H9 (cell line): ENCODE results near the gene EEF1A2. TPM values are rescaled to one million over a fixed set of nuclear protein-coding genes. Genes with fewer than 3 reads are reported as not detected.

Source experiments
- DNase-seq: peaks from one replicate; pipeline ENCODE4 v3.0.0-alpha.2; 2017
- H2AFZ ChIP-seq: one replicate; pipeline ENCODE4 v1.6.1; 2013; ENCODE audit warnings: mild to moderate bottlenecking, low read length, control low read depth, moderate library complexity
- H2AK5ac ChIP-seq: 2 replicates; pipeline ENCODE4 v1.6.1; 2013; ENCODE audit warnings: low read length, control low read depth, mixed read lengths; ENCODE audit not compliant: insufficient read length
- H2BK120ac ChIP-seq: one replicate; pipeline ENCODE4 v1.6.1; 2013; ENCODE audit warnings: low read depth, mild to moderate bottlenecking, low read length, control low read depth, inconsistent platforms; ENCODE audit not compliant: poor library complexity, severe bottlenecking
- H2BK12ac ChIP-seq: 2 replicates; pipeline ENCODE4 v1.6.1; 2013; ENCODE audit warnings: low read length, control low read depth, mixed read lengths, low read depth; ENCODE audit not compliant: insufficient read length
- H2BK15ac ChIP-seq: 2 replicates; pipeline ENCODE4 v1.6.1; 2013; ENCODE audit warnings: low read depth, low read length, control low read depth
- H2BK20ac ChIP-seq: one replicate; pipeline ENCODE4 v1.6.1; 2013; ENCODE audit warnings: low read depth, mild to moderate bottlenecking, low read length, control low read depth, inconsistent platforms; ENCODE audit not compliant: poor library complexity, severe bottlenecking
- H2BK5ac ChIP-seq: 2 replicates; pipeline ENCODE4 v1.6.1; 2013; ENCODE audit warnings: low read length, control low read depth, mixed read lengths; ENCODE audit not compliant: insufficient read length
- H3K14ac ChIP-seq: 2 replicates; pipeline ENCODE4 v1.6.1; 2013; ENCODE audit warnings: low read length, control low read depth; ENCODE audit not compliant: insufficient read depth
- H3K18ac ChIP-seq: 2 replicates; pipeline ENCODE4 v1.6.1; 2013; ENCODE audit warnings: low read depth, mild to moderate bottlenecking, mixed read lengths, low read length, control low read depth; ENCODE audit not compliant: insufficient read length
- H3K23ac ChIP-seq: 2 replicates; pipeline ENCODE4 v1.6.1; 2013; ENCODE audit warnings: low read length, control low read depth, mixed read lengths, low read depth; ENCODE audit not compliant: insufficient read length
- H3K23me2 ChIP-seq: 2 replicates; pipeline ENCODE4 v1.6.1; 2013; ENCODE audit warnings: low read depth, mild to moderate bottlenecking, mixed read lengths, low read length, control low read depth; ENCODE audit not compliant: insufficient read length, poor library complexity, severe bottlenecking
- H3K27ac ChIP-seq: 2 replicates; pipeline ENCODE4 v1.5.1; 2013; ENCODE audit warnings: low read length, control low read depth, mixed read lengths, low read depth; ENCODE audit not compliant: insufficient read length
- H3K27me3 ChIP-seq: 2 replicates; pipeline ENCODE4 v1.6.1; 2013; ENCODE audit warnings: low read length, control low read depth, inconsistent platforms; ENCODE audit not compliant: insufficient read depth
- H3K4ac ChIP-seq: 2 replicates; pipeline ENCODE4 v1.6.1; 2013; ENCODE audit warnings: low read depth, mild to moderate bottlenecking, control low read depth, inconsistent platforms, low read length, moderate library complexity
- H3K4me1 ChIP-seq: 2 replicates; pipeline ENCODE4 v1.6.1; 2013; ENCODE audit warnings: low read length, control low read depth, inconsistent platforms; ENCODE audit not compliant: insufficient read depth
- H3K4me2 ChIP-seq: 2 replicates; pipeline ENCODE4 v1.6.1; 2013; ENCODE audit warnings: low read length, control low read depth, mixed read lengths; ENCODE audit not compliant: insufficient read length, insufficient read depth
- H3K56ac ChIP-seq: 2 replicates; pipeline ENCODE4 v1.6.1; 2013; ENCODE audit warnings: low read depth, mild to moderate bottlenecking, mixed read lengths, low read length, control low read depth; ENCODE audit not compliant: insufficient read length
- H3K79me1 ChIP-seq: 2 replicates; pipeline ENCODE4 v1.6.1; 2013; ENCODE audit warnings: low read depth, mild to moderate bottlenecking, moderate library complexity, low read length, control low read depth, inconsistent platforms; ENCODE audit not compliant: insufficient read depth, poor library complexity, severe bottlenecking
- H3K79me2 ChIP-seq: 2 replicates; pipeline ENCODE4 v1.6.1; 2013; ENCODE audit warnings: low read length, control low read depth, inconsistent platforms; ENCODE audit not compliant: insufficient read depth
- H3K9ac ChIP-seq: 2 replicates; pipeline ENCODE4 v1.6.1; 2013; ENCODE audit warnings: low read length, control low read depth, mixed read lengths; ENCODE audit not compliant: insufficient read length; ENCODE audit errors: extremely low read depth
- H3K9me3 ChIP-seq: one replicate; pipeline ENCODE4 v1.6.1; 2013; ENCODE audit warnings: low read depth, low read length, inconsistent platforms; ENCODE audit not compliant: control insufficient read depth
- H3T11ph ChIP-seq: one replicate; pipeline ENCODE4 v1.6.1; 2013; ENCODE audit warnings: mild to moderate bottlenecking, low read length, control low read depth, inconsistent platforms
- H4K20me1 ChIP-seq: one replicate; pipeline ENCODE4 v1.6.1; 2013; ENCODE audit not compliant: control insufficient read depth, insufficient read length, insufficient read depth
- H4K5ac ChIP-seq: 2 replicates; pipeline ENCODE4 v1.6.1; 2013; ENCODE audit warnings: low read depth, mild to moderate bottlenecking, mixed read lengths, low read length, control low read depth; ENCODE audit not compliant: insufficient read length
- H4K8ac ChIP-seq: replicated peaks from 2 replicates; pipeline ENCODE4 v1.6.1; 2013; ENCODE audit warnings: low read length, control low read depth, mixed read lengths, low read depth; ENCODE audit not compliant: insufficient read length
- H4K91ac ChIP-seq: 2 replicates; pipeline ENCODE4 v1.6.1; 2013; ENCODE audit warnings: low read depth, mild to moderate bottlenecking, moderate library complexity, mixed read lengths, low read length, control low read depth; ENCODE audit not compliant: insufficient read length
- H3K27ac Mint-ChIP-seq, 3 experiments: 2 replicates in 2 of 3; 3 replicates in 1 of 3; pipeline ENCODE4 v1.8.0; 2020 to 2021; ENCODE audit warnings: mixed read lengths in 3 of 3, mild to moderate bottlenecking in 1 of 3, moderate library complexity in 1 of 3
- H3K27me3 Mint-ChIP-seq: 2 replicates; pipeline ENCODE4 v1.8.0; 2021; ENCODE audit warnings: low read depth, mild to moderate bottlenecking, moderate library complexity, mixed read lengths
- H3K36me3 Mint-ChIP-seq, 3 experiments: 2 replicates in 2 of 3; 3 replicates in 1 of 3; pipeline ENCODE4 v1.8.0; 2020 to 2021; ENCODE audit warnings: low read depth in 3 of 3, mixed read lengths in 3 of 3; ENCODE audit not compliant: insufficient read depth in 1 of 3
- H3K4me1 Mint-ChIP-seq, 2 experiments: 2 replicates each; pipeline ENCODE4 v1.8.0; 2020; ENCODE audit warnings: mixed read lengths in 2 of 2
- H3K4me3 Mint-ChIP-seq, 2 experiments: 2 replicates in 1 of 2; 3 replicates in 1 of 2; pipeline ENCODE4 v1.8.0; 2020 to 2021; ENCODE audit warnings: mild to moderate bottlenecking in 2 of 2, mixed read lengths in 2 of 2, moderate library complexity in 1 of 2
- H3K9me3 Mint-ChIP-seq, 2 experiments: 2 replicates in 1 of 2; 3 replicates in 1 of 2; pipeline ENCODE4 v1.8.0; 2020; ENCODE audit warnings: mild to moderate bottlenecking in 2 of 2, mixed read lengths in 2 of 2, moderate library complexity in 1 of 2
- CTCF ChIP-seq: fragments of 200-600 bp; sonication (generic); conservative IDR thresholded peaks from 3 replicates; pipeline ENCODE4 v1.8.0; 2021; ENCODE audit warnings: antibody characterized with exemption, mild to moderate bottlenecking
- WGBS: extraction: QIAGEN DNeasy Blood & Tissue Kit; methylation state at CpG from one replicate; pipeline ENCODE4 v1.1.7; 2013; ENCODE audit warnings: missing lambda C conversion rate, low lambda C conversion rate, mixed read lengths; ENCODE audit not compliant: insufficient read length; ENCODE audit errors: extremely low coverage; 5-methylcytosine and 5-hydroxymethylcytosine counted together
- total RNA-seq: library from RNA; stranded (reverse); gene quantifications from 2 replicates; pipeline ENCODE4 v1.2.1, GENCODE V29; 2021

EEF1A2 gene
- total RNA-seq, 1 experiment from 2014 or later, result 27.4 TPM

GRCh38 chr20:63438121-63438520 lies 60.8 kb downstream of the EEF1A2 start:
- Histone ChIP-seq H3K27ac (no peak overlapping the region), H3K23me2 (no peaks in the 10 kb centered on the region), H3K9me3 (no peaks in the 10 kb centered on the region), H2BK12ac (no peak overlapping the region), H4K5ac (no peak overlapping the region), H4K20me1 (no peaks in the 10 kb centered on the region), H3T11ph (no peak overlapping the region), H3K27me3 (no peaks in the 10 kb centered on the region), H3K4me1 (no peaks in the 10 kb centered on the region; the same call in 1 of the 2 replicates), H3K14ac (no peak overlapping the region), H3K56ac (no peak overlapping the region), H2BK5ac (no peak overlapping the region), H3K18ac (no peak overlapping the region), H3K23ac (no peak overlapping the region), H3K79me1 (no peaks in the 10 kb centered on the region), H2BK15ac (no peak overlapping the region), H2AK5ac (no peak overlapping the region), H4K8ac (no peak overlapping the region), H3K4ac (no peak overlapping the region), H3K79me2 (no peaks in the 10 kb centered on the region), H3K4me2 (no peak overlapping the region), H4K91ac (no peak overlapping the region), H2BK120ac (no peak overlapping the region), H3K9ac (no peak overlapping the region), H2BK20ac (no peak overlapping the region), H2AFZ (no peak overlapping the region)
- Mint-ChIP-seq H3K9me3 (peaks cover 5 to 7% of the 10 kb centered on the region in 2 experiments; a peak in 3 of 5 replicates), H3K4me3 (no peak overlapping the region), H3K27ac (no peak overlapping the region), H3K27me3 (no peaks in the 10 kb centered on the region), H3K4me1 (peaks cover 15 to 33% of the 10 kb centered on the region in 2 experiments), H3K36me3 (peaks cover 8 to 30% (median 17%) of the 10 kb centered on the region in 3 experiments)
- TF ChIP-seq CTCF, result no peak
- WGBS, result no CpG with 5 or more reads among the region's 12 CpGs
- no peak for DNase-seq

Other genes starting within 250 kb of the EEF1A2 start
- gene NKAIN4, start 244.6 kb downstream of the EEF1A2 start, total RNA-seq, result 19.1 and 20.9 TPM in 2 replicates
- 111 and 114 TPM in 2 replicates for gene ARFGAP1, start 226.3 kb downstream of the EEF1A2 start, total RNA-seq
- gene COL20A1, start 205.9 kb downstream of the EEF1A2 start, total RNA-seq, result 1.3 and 2.3 TPM in 2 replicates
- 1.1 and 2.5 TPM in 2 replicates for gene CHRNA4, start 137.7 kb downstream of the EEF1A2 start, total RNA-seq
- 69.2 and 71.5 TPM in 2 replicates for gene KCNQ2, start 26.4 kb downstream of the EEF1A2 start, total RNA-seq
- 149 and 153 TPM in 2 replicates for gene PPDPF, start 21.7 kb upstream of the EEF1A2 start, total RNA-seq
- 0.44 and 0.46 TPM in 2 replicates for gene PTK6, start 38.3 kb upstream of the EEF1A2 start, total RNA-seq
- 0.70 and 0.79 TPM in 2 replicates for gene SRMS, start 48.7 kb upstream of the EEF1A2 start, total RNA-seq
- 2.5 and 2.7 TPM in 2 replicates for gene FNDC11, start 55.1 kb upstream of the EEF1A2 start, total RNA-seq
- gene HELZ2, start 75.2 kb upstream of the EEF1A2 start, total RNA-seq, result 27.9 and 29.3 TPM in 2 replicates
- gene GMEB2, start 128.0 kb upstream of the EEF1A2 start, total RNA-seq, result 14.3 and 14.8 TPM in 2 replicates
- gene STMN3, start 154.3 kb upstream of the EEF1A2 start, total RNA-seq, result 54.0 and 58.4 TPM in 2 replicates
- gene RTEL1, start 159.2 kb upstream of the EEF1A2 start, total RNA-seq, result 33.4 and 36.5 TPM in 2 replicates
- gene TNFRSF6B, start 197.6 kb upstream of the EEF1A2 start, total RNA-seq, result 0.86 TPM in 1 of 2 replicates, not detected in the other
- 39.5 and 42.7 TPM in 2 replicates for gene ARFRP1, start 208.9 kb upstream of the EEF1A2 start, total RNA-seq
- 25.5 and 27.6 TPM in 2 replicates for gene ZGPAT, start 209.0 kb upstream of the EEF1A2 start, total RNA-seq
- gene LIME1, start 237.6 kb upstream of the EEF1A2 start, total RNA-seq, result 12.8 and 13.5 TPM in 2 replicates
- 37.9 and 43.9 TPM in 2 replicates for gene SLC2A4RG, start 240.7 kb upstream of the EEF1A2 start, total RNA-seq